Stimulated activated CD8-positive, alpha-beta memory T cell treated with anti-CD3 and anti-CD28 coated beads, Interleukin-7, amount 100 ng/mL, for 24 hours (primary cell): ENCODE data around the gene SERPINA4.

ENCODE experiments used
- DNase-seq: peaks from one replicate; pipeline ENCODE4 v3.0.0-alpha.2; 2020; ENCODE audit warnings: low read depth

Gene SERPINA4, protein sequence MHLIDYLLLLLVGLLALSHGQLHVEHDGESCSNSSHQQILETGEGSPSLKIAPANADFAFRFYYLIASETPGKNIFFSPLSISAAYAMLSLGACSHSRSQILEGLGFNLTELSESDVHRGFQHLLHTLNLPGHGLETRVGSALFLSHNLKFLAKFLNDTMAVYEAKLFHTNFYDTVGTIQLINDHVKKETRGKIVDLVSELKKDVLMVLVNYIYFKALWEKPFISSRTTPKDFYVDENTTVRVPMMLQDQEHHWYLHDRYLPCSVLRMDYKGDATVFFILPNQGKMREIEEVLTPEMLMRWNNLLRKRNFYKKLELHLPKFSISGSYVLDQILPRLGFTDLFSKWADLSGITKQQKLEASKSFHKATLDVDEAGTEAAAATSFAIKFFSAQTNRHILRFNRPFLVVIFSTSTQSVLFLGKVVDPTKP

DNA sequence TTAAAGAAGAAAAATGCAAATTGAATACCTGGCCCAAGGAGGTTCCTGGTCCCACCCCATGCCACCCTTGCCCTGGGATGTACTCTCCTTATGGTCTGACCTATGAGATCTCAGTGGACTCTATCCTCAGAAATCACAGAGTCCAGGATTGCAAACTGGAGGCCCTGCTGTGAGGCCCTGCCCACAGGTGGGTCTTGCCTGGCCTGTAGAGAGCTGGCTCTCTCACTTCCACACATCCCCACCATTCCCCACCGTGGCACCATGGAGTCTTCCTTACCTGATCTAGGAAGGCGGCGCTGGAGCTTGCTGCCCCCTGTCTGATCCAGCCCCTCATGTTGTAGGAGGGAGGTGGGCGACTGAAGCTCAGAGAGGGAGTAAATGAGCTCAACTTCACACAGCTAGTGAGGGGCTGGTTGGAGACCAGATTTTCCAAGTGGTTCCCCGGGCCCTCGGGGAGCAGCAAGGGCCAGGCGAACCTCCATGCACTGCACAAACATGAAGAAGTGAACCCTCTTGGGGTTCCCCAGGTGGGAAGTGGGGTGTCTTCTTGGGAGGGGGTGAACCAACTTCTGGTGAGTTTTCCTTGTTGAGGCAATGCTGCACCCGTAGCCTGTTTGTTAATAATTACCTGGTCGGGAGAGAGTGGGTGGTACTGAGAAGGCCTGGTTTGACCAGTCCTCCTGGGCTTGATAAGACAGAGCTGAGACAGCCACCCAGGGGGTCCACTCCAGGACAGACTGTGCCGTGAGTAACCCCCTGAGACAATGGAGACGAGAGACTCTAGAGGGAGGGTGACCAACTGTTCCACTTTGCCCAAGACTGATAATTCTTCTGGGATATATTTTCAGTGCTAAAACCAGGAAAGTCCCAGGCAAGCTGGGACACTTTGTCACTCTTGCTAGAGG lies at the start of gene SERPINA4:
Gene SERPINA4 (plus strand): TSS at position 692 of the 905 bp plus-strand sequence. CDS start 2,041 bp downstream, outside the sequence.
- DNase-seq, result no peak

DNA sequence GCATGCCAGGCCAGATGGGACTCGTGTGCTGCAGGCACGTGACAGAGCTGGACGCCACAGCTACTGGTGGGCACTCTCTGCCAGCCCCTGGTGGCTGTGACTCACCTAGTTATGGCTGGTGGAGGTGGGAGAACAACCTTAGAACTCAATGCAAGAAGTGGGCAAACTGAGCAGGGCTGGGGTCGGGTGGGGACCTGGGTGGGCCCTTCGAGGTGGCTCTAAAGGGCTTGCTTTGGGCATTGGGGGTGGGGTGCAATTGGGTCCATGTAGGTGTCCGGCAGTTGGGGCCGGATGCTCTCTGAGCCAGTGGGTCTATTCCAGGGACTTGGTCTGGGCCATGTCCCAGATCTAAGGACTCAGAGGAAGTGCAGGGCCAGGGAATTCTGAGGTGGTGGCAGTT lies 46.9 kb upstream of the SERPINA4 start:
- no peak for DNase-seq

DNA sequence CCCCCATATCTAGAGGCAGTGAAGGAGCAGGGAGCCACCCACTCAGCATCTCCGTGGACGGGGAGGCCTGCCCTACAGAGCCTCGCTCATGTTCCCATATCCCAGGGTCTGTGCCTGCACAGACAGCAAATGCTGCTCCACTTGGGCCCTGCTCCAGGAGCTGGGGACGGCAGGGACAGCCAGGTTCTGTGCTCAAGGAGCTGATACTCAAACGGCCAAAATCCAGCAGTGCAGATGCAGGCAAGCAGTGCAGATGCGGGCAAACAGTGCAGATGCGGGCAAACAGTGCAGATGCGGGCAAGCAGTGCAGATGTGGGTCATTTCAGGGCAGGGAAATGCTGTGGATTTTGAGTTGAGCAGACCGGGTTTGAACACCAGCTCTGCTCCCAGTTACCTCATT lies 45.8 kb upstream of the SERPINA4 start:
- no peak for DNase-seq

DNA sequence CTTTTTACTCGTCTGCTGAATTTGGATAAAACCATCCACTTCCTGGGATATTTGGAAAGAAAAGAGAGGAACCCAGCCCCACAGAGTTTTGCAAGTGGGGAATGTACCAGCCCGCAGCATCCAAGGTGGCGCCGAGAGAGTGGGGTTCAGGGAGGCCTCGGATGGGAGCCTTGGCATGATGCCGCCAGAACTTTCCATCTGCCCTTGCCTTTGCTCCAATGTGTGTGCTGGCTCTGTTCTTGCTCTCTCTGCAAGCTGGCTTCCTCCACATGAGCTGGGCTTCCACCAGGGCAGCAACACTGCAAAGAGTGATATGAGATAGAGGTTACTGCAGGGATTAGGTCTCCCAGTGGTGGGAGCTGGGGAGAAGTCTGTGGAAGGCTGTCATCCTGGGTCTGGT lies 45.4 kb upstream of the SERPINA4 start:
- DNase-seq, result no peak

DNA sequence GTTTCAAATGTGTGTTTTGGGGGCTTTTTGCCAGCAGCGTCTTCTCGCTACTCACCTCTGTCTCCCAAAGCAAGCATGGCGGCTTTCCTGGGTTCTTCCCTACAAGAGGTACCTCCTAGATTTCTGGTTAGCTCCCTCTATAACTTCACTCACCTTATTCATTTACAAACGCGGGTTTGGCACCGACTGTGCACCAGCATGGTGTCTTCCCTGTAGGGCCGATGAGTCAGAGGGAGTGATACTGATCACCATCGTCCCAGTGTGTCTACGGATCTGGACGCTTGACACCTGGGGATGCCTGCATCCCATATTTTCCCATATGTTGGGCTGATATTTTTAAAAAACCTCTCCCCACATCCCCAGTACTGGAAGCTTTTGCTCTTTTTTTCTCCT lies 44.0 kb upstream of the SERPINA4 start:
- DNase-seq, result no peak

DNA sequence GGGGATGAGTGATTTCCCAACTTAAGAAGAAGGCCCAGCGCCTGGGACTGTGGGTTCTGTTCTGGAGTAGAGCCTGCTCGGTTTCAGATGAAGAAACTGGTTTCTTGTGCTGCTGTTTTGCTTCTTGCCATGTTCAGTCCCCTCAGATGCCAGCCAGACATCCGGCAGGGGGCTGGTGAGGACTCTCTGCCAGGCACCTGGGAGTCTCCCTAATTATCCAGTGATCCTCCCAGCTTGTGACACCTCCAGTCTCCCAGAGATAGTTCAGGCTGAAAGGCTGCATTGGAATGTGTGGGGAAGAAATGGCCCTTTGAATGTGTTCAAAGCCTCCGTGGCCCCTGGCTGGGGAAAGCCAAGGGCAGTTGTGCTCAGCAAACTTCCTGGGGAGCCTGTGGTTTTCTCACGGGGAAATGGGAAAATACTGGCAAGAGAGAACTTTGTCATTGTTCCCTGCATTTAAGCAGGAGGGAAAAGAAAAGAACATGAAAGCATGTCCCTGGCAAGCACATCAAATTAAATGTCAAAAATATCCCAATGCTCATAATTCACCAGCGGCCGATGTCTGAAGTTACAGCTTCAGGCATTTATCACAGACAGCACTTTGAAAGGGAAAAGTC lies 43.5 kb upstream of the SERPINA4 start:
- DNase-seq, result no peak

DNA sequence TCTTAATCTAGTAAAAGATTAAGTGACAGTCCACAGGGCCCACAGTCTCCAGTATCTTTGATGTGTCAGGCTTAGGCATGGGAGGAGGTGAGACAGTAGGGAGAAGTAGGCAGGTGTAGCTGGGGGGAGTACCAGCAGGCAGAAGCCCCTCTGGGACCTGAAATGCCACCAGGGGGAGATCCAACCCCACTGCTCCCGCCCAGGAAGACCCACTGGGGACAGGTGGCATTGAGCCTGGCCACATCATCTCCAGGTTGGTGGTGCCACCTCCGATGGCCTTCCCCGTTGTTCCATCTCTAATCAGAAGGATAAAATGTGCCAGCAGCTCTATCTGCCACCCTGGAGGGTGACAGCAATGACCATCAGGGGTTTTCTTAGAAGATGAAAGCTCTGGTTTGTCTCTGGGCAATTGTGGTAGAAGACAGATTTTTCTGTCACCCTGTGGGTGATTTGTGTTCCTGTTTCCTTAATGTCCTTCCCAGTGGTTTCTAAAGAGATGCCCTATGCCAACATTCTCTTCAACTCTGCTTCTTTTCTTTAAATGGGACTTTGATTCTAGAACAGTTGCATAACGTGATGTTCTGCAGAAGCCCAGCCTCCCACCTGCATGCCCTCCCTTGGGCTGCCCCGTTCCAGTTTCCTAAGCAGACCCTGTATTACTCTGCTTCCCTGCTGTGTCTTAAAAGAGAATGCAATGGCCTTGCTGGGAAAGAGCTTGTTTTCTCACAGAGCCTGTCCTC lies 39.7 kb upstream of the SERPINA4 start:
- DNase-seq, result no peak

DNA sequence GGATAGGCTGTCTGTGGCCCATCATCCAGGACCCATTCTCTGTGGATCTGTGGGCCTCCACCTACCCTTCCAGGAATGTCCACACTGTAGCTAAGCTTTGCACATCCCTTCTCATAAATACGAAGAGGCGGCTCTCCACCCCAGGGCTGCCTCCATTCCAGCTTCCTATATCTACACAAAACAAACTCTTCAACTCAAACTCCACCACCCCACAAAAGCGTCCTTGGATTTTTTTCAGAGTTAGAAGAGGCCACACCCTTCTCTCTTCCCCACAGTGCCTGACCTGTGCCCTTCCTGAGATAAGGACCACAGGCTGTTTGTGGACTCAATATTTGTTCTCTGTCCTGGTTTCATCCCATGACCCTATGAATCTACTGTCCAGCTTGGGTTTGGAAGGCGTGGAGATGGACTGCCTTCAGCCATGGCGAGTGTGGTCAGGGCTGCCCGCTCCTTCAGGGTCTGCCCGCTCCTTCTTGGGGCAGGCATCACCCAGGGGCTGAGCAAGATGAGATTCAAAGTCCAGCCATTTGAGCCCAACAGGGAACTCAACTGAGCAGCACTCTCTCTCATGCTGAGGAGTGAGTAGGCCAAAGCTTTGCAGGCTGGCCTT lies 39.0 kb upstream of the SERPINA4 start:
- no peak for DNase-seq

DNA sequence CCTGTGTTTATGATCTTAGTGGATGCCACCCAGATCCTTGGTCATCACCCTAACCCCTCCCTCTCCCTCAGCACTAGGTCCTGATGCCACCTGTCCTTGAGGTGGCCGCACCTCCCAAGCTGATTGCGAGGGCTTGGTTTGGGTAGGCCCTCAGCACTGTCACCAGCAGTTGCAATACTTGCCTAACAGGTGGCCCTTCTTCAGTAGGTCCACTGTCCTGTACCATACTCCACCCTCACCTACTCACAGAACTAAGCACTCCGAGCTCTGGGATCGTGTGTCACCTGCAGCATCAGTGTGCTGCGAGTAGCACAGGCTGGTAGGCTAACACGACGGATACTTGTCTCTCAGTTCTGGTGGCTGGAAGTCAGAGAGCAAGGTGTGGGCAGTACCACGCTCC lies 38.0 kb upstream of the SERPINA4 start:
- DNase-seq, result no peak

DNA sequence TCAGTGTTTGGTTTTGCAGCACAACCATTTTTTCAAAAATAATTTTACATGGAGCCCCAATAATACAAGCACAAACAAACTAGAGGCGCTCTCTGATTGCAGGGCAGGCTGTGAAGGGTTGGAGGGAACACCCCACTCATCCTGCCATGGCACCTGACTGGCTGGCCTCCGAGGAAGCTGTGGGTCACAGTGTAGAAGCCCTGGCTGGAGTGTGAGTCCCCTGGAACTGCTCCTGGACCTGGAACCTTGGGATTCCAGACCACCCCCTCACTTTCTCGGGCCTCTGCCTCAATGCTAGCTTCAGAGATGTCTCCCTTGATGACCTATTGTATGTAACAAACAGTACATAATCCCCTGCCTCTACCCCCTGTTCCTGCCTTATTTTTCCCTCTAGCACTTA lies 37.1 kb upstream of the SERPINA4 start:
- DNase-seq, result no peak

DNA sequence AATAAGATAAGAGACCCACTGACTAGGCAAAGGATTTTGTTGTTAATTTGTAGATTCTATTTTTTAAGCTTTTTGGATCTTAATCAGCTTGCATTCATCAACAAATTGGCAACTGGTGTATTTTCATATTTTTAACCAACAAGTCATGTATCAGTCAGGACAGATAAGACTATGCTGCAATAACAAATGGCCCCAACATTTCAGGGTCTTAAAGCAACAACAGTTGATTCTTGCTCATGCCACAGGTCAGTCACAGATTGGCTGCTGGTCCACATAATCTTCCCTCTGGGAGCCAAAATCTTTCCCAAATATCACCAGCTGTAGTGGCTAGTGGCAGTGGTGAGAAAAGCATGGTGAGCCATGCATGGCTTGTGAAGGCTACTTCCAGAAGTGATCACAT lies 30.1 kb upstream of the SERPINA4 start:
- DNase-seq, result no peak

DNA sequence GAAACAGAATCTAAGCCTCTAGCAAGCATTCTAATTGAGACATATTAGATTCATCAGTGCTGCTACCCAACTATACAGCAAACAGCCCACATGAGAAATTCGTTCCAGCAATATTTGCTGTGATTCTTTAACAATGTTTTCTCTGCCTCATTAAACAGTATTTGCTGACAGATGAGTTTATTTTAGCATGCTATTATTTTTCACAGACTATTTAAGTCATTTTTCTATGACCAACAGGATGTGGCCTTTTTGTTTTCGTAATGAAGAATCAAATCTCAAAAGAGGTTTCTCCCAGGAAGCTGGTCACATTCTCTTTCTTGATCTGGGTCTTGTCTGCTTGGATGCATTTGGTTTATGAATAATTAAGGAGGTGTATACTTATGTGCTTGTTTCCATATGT lies 28.8 kb upstream of the SERPINA4 start:
- no peak for DNase-seq

DNA sequence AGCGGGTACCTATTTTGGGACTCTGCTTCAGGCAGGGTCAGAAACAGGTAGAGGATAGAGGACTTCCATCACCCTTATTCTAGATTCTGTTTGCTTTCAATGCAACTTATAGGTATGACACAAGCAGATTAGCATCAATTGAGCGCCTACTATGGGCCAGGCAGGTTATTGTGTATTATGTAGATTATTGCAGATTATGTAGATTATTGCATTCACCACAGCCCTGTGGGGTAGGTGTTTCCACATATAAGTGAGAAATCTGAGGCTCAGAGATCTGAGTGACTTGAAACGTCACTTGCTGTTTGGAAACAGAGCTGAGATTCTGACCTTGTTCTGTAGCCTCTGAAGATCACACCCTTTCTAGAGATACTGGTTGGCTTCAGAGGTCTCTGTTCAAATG lies 25.7 kb upstream of the SERPINA4 start:
- no peak for DNase-seq

DNA sequence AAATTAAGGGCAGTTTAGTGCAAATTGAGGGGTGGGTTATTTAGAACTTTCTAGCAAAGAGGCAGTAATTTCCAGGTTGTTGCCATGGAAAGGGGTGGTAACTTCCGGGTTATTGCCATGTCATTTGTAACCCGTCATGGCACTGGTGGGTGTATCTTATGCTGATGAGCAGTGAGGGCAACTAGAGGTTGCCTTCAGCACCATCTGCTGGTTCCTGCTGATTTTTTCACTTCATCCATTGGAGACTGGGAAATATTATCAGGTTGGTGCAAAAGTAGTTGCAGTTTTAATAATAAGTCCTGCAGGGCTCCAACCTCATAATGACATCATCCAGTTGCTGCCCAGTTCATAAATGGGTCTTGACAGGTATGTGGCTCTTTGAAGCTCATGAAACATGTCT lies 24.4 kb upstream of the SERPINA4 start:
- DNase-seq, result no peak

DNA sequence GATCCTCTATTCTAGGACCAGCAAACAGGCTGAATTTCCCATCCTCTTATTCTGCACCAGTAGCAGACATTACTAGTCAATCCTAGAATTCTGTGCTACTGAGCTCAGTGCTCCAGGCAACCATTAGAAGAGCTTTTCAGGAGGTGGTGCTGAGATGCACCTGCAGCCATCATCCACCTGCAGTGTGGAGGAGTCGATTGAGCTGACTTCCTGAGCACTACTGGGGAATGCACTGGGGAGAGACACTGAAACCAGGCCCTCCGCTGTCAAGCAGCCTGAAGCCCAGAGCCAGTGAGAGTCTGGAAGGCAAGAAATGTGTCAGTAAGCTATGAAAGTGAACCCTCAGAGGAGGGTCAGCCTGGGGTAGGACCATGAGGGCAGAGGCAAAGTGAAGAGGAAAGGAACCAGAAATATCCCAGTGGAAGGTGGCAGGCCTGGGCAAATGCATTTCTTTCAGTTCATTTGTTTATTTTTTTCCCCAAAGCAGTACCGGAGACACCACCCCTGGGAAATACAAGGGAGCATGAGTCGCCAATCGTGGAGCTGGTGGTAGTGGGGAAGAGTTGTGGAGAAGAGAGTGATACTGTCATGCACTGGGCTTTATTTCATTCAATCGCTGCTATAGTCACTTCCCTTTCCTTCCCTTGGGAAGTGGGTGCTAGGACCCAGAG lies 23.0 kb upstream of the SERPINA4 start:
- DNase-seq, result no peak

DNA sequence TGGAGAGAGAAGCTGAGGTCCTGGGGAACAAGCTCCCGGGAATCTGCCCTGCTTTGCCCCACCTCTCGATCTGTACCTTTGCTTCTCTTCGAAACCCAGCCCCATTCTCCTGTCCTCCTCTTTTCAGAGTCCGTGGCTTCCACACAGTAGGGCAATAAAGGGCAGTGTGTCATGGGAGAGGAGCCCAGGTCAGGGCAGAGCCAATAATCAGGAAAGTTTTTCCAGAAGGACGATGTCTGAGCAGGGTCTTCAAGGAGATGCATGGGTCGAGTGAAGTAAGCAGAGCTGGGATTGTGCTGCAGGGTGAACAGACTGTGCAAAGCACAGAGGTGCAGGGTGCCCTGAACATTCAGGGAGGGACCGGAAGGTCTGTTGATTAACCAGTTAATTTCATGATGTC lies 22.1 kb upstream of the SERPINA4 start:
- DNase-seq, result no peak

DNA sequence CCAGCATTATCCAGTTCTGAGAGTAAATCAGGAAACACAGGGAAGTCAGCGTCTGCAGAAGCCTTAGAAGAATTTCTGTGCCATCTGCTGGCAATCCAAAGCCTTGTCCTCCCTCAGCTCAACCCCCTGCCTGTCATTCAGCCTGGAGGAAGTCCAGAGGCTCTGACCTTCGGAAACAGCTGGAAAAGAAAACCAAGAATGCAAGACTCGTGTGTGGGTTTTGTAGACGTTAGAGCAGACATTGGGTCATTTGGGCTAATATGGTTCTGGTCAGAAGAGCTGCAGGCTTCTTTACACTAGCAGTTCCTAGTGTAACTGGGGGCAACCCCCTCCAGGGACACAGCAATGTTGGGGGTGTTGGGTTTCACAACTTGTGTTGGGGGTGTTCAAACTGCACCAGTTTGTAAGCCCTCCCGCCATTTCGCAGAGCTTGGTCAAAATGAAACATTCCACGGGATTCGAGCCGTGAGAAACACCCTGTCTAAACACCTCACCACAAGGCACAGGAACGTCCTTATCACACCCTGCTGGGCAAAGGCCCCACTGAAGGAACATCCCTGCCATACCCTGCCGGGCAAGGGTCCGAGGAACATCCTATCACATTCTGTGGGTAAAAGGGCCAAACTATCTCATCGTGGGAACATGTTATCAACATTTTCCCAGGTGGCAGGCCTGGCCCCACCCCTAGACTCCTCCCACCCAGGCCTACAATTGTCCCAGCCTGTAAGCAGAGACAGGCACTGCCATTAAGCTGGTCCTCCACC lies 21.0 kb upstream of the SERPINA4 start:
- DNase-seq, result no peak

DNA sequence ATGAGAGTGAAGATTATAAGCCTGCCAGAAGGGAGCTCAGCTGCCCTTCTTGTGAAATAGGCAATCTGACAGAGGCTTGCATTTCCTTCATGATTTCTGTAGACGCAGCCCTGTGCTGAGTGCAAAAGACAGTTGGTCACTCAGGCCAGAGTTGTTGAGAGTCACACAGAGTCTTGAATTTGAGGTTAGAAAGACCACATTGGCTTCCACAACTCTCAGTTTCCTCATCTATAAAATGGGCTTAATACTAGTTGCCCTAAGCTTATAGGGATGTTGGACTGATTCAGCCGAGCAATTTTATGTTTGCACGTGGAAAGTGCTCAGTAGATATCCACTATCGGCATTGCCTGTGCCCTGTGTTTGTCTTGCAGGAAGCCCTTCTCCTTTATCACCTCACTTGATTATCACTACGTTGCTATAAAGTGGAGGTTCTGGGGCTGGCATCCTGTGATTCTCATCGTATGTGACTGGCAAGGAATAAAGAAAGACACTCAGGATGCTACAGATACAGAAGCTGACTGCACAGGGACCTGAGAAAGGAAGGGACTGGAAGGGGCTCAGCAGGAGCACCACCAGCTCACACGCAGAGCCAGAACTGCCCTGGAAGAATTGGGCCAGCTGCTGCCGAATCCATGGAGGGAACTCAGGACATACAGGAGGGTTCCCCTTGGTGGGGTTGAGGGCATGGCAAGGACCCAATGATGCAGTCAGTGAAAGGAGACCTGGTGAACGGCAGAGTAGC lies 19.8 kb upstream of the SERPINA4 start:
- DNase-seq, result no peak

DNA sequence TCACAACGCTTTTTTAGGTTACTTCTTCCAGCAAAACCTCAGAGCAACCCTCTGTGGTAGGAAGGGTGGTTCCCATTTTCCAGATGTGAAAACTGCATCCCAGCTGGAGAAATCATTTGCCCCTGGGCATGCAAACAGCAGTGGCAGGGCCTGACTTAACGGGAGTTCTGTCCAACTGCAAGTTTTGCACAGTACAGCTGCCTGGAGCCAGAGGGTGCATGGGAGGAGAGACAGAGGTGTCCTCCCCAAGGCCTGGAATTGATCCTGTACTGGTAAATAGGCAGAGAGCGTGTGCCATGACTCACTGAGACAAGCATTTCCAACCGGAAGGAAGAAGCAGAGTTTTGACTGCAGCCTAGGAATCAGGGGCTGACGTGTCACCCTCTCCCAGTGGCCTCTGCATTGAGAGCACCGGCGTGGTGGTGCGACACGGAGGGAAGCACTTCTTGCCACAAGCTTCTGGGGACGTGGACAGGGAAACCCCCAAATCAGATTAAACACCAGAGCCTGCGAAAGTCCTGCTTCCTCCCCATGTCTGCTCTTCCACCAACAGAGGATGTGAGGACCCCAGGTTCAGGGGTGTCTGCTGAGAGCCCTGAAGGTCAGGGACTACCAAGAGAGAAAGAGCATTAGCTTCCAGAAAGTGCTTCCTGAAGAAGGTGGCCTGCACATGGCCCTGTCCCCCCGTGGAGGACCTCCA lies 19.0 kb upstream of the SERPINA4 start:
- no peak for DNase-seq
